Astrocyte of the cerebellum (primary cell): ENCODE results near the gene SH3GL1.

Source experiments
- DNase-seq: peaks from one replicate; pipeline ENCODE4 v3.0.0-alpha.2; 2011; ENCODE audit warnings: low read depth
- H3K4me3 ChIP-seq: 2 replicates; pipeline ENCODE4 v1.5.1; 2011; ENCODE audit warnings: mild to moderate bottlenecking, low read depth, low read length, moderate library complexity
- CTCF ChIP-seq: IDR thresholded peaks from 2 replicates; pipeline ENCODE4 v1.5.1; 2012; ENCODE audit warnings: low read length, low read depth, moderate library complexity, mild to moderate bottlenecking; ENCODE audit errors: missing control alignments
- in situ Hi-C: cut with HindIII; loops from 2 replicates; pipeline ENCODE4 v1.10.0; 2017; ENCODE audit warnings: low sequenced_read_pairs

SH3GL1 gene

DNA sequence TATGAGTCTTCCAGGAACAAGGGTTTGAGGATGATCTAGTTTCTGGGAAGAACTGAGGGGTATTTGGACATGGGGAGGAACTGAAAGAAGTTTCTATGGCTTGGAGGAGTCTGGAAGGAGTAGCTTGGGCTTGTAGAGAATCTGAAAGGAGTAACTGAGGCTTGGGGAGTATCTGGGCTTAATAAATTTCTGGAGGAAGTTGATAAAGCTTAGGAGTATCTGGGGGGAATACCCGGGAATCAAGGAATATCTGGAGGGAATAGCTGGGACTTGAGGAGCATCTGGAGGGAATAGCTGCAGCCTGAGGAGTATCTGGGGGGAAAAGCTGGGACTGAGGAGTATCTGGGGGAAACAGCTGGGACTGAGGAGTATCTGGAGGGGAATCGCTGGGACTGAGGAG is 79.9 kb downstream of the SH3GL1 start:
- in situ Hi-C loops: no loop called here
- no peak overlapping the region for H3K4me3 ChIP-seq
- no peak for DNase-seq
- TF ChIP-seq CTCF: no peak

- H3K4me3 ChIP-seq: no peak overlapping the region
- no peak for DNase-seq
- in situ Hi-C loops: no loop called here
- TF ChIP-seq CTCF: no peak
Measured at GRCh38 chr19:4319067-4319718, 81.2 kb downstream of the SH3GL1 start.

- in situ Hi-C loops: no loop called here
- no peak for TF ChIP-seq CTCF
- no peak for DNase-seq
- H3K4me3 ChIP-seq: no peak overlapping the region
Measured at GRCh38 chr19:4318460-4318859, 81.9 kb downstream of the SH3GL1 start.

DNA sequence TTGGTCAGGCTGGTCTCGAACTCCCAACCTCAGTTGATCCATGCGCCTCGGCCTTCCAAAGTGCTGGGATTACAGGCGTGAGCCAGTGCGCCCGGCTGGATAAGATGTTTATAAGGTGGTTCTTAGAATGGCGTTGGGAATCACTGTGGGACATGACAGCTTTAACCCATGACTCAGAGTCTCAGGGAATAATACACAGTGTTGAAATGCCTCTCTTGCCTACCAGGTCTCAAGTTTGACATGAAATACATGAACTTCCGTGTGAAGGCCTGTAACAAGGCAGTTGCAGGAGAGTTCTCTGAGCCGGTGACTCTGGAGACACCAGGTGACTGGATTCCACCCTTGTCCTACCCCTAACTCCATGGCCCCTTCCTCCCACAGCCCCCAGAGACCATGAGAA is 83.4 kb downstream of the SH3GL1 start:
- no peak overlapping the region for H3K4me3 ChIP-seq
- in situ Hi-C loops: no loop called here
- TF ChIP-seq CTCF: no peak
- DNase-seq: no peak

DNA sequence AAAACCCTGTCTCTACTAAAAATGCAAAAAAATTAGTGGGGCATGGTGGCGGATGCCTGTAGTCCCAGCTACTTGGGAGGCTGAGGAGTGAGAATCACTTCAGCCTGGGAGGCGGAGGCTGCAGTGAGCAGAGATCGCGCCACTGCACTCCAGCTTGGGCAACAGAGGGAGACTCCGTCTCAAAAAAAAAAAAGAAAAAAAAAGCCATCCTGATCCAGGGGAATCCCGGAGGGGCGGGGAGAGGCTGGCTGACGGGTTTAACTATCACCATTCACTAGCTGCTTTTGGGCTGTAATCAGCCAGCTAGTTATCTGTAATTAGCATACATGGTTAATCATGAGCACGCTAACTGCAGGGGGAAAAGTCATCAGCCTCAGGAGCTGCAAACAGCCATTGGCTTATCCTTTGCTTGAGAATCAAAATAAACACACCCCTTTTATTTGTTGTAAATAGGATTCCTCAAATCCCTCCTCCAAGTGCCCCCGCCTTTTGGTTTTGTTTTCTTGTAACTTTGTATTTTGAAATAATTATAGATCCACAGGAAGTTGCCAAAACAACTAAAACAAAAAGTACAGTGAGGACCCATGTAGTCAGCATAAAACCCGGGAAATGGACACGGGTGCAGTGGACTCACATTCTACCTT is 86.4 kb downstream of the SH3GL1 start:
- in situ Hi-C loops: no loop called here
- H3K4me3 ChIP-seq: no peak overlapping the region
- DNase-seq: no peak
- TF ChIP-seq CTCF: no peak
